ENCODE results near the gene FNDC3B.

- TF ChIP-seq CTCF (tag by site-specific recombination; IDR thresholded peaks at IDR 0.05) (no peak), ZXDB (tag by site-specific recombination; IDR thresholded peaks at IDR 0.05) (no peak), TCF7L2 (IDR thresholded peaks at IDR 0.05; ENCODE audit: borderline replicate concordance, low read depth, low read length) (no peak), REST (tag by site-specific recombination; IDR thresholded peaks at IDR 0.05) (no peak), GLIS1 (tag by site-specific recombination; IDR thresholded peaks at IDR 0.05) (no peak), ZNF155 (tag by site-specific recombination; IDR thresholded peaks at IDR 0.05) (no peak)
Measured at GRCh38 chr3:172216267-172216666, 176.9 kb downstream of the FNDC3B start.
